KG1 (cell line): ENCODE results near the gene SOX30.

Source experiments
- DNase-seq: peaks from one replicate; lab custom pipeline; 2025; lab: John Stamatoyannopoulos, UW

Gene SOX30

DNA sequence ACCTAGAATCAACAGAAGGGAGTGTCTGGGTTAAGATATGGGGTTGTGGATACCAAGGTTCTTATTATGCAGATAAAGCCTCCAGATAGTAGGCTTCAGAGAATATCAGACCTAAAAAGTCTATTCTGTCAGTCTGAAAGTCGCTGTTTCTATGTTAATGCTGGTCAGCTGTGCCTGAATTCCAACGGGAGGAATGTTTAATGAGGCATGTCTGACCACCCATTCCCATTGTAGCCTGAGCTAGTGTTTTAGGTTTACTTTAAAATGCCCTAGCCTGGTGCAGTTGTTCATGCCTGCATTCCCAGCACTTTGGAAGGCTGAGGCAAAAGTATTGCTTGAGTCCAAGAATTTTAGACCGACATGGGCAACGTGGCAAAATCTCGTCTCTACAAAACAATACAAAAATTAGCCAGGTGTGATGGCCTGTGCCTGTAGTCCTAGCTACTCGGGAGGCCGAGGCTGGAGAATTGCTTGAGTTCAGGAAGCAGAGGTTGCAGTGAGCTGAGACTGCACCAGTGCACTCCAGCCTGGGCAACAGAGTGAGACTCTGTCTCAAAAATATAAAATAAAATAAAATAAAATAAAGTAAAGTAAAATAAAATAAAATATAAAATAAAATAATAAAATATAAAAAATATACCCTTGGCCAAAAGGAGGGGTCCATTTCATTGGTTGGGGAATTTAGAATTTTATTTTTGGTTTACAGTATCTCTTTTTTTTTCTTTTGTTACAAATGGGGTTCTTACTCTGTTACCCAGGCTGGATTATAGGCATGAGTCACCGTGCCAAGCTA is 7.8 kb upstream of the SOX30 start:
- no peak for DNase-seq

DNA sequence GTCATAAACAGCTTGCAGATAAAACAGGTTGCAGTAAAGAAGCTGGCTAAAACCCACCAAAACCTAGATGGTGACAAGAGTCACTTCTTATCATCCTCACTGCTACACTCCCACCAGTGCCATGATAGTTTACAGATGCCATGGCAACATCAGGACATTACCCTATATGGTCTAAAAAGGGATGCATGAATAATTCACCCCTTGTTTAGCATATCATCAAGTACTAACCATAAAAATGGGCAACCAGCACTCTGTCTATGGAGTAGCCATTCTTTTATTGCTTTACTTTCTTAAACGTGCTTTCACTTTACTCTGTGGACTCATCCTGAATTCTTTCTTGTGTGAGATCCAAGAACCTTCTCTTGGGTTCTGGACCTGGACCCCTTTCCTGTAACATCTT is 6.7 kb upstream of the SOX30 start:
- DNase-seq: no peak

DNA sequence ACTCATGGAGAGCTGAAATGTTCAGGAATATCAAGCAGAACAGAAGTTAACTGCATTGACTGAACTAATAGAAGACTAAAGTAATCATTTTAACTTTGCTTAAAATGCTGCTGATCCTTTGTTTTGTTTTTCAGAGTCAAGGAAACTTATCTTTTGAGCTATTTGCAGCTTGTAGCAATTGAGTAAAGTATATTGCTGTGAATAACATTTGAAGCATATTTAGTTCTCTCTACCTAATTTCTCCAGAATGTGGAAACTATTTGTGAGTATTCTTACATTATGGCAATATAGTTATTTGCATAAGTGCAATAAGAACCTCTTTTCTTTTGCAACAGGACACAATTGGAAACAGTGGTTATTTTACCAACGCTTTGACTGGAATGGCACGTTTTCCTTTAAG is 5.3 kb upstream of the SOX30 start:
- no peak for DNase-seq

DNA sequence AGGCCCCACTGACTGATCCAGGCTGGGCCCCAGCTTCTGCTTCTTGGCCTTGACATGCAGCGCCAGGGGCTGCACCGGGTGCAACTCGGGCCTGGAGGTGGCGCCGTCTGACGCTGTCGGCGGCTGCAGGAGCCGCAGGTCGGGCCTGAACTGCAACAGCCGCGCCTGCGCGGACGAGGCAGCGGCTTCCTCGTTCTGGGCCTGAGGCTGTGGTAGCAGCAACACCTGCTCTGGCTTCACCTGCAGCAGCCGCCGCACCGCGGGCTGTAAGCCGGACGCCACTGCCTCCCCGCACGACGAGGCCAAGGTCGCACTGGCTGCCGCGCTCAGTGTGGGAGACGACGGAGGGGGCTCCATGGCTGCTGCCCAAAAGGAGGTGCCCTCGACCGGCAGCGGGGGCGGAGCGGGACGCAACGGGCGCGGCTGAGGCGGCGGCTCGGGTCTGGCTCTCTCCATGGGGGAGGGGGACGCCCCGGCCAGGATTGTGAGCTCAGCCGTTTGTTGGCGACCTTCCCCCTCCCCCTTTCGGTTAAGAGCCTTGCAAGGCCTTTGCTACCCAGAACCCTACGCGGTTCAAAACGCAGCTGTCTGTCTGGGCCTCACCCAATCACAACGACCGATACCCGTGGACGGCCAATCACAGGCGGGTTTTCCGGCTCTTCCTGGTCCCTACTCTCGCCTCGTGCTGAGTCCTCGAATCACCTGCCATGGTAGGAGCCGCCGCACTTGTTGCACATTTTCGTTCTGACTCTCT is 438 bp downstream of the SOX30 start:
- DNase-seq: no peak

DNA sequence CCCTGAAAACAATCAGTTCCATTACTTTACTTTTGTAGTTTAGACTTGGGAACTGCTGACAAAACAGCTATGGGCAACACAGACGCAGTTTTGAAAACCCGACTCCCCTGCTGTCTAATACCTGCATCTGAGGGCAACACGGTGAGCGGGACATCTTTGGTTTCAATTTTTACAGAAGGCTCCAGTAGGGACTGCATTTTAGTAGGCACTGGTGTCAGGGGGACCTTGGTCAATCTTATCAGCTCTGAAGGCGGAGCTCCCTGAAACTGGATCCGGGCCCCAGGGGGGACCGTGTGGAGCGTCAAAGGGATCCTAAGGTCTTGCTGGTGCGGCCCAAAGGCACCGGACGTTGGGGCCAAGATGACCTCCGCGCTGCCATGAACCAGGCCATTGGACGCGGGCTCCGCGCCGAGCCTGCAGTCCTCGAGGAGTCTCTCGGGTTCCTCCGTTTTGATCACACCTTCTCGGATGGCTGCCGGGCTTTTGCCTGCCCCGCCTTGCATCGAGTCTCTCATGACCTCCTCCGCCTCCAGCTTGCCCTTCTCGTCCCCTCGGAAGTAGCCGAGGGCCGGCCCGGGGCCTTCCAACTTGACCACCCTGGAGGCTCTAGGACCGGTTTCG is 1.1 kb downstream of the SOX30 start:
- DNase-seq: no peak

DNA sequence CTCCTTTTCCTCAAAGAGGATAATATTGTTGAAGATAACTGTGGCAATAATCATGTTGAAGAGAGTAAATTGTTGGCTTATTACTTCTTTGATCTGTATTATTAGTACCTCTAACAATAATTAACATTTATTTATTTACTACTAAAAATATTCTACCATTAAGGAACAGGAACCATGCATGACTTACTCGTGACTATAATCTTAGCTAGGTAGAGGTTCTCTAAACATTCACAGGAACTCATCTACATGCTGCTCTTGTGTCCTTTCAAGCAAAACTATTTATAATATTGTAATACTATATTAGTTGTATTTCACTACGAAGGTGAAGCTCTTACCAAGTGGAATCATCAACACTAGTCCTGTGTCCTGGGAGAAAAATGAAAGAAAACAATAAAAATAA is 3.1 kb downstream of the SOX30 start:
- no peak for DNase-seq

DNA sequence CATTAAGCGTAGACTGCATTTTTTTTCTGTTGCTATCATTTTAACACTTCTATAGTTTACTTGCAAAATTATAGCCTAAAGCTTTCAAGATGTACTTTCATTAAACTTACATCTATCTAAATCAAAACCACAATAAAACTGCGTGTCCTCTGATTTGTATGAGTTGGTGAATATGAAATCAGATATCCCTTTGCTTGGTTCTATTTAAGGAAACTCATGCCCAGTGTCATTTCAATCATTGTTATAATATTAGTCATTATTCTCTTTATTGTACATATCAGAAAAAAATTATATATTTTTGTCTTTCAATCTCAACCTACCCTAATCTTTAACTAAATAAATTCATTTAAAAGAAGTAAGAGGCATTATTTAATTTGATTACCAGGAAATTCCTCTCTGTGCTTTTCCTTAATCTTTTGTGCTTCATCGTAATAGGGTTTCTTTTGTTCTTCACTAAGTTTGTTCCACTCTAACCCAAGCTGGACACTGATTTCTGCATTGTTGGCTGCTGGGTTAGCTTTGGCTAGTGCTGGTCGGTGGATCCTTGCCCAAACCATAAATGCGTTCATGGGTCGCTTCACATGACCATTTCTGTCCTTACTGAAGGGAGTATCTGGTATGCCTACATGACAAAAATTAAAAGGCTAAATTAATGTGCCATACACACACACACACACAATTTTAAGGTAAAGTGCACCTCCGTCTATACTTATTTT is 3.8 kb downstream of the SOX30 start:
- DNase-seq: no peak

DNA sequence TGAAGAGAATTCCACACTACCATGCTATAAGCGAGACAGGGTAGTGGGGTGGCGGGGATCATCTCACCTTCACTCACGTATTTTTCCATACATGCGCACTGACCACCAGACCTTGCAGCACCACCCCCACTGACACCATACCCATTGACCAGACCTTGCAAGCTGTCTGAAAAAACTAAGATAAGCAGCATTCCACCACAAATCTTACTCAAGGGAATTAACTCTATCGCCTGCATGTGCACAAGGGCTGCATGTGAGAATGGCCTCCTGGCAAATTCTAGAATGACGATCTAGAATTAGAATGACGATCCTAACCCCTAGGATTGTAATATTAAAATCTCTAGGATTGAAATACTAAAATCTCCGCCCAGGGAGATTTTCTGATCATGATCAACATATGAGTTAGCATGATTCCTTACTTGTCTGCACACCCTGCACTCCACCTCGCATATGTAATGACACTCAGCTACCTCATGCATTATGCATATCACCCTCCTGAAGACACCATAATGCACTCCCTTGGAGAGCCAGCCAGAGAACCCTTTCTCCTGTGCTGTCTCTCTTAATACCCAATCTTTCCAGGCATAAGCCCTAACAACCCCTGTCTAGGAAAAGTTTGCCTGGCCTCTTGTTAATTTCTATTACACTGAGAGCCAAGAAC is 11.7 kb downstream of the SOX30 start:
- DNase-seq: no peak

DNA sequence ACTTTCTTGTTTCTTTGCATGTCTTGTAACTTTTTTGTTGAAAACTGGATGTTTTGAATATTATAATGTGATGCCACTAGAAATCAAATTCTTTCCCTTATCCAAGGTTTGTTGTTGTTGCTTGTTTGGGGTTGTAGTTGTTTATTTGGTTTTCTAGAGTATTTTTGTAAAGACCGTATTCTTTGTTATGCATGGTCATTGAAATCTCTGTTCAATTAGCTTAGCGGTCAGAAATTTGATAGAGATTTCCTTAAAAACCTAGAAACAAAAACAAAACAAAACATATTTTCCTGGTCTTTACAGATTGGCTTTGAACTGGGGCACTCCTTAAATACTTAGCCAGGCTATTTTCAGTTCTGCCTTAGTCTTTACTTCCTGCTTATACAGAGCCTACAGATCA is 21.9 kb downstream of the SOX30 start:
- no peak for DNase-seq

DNA sequence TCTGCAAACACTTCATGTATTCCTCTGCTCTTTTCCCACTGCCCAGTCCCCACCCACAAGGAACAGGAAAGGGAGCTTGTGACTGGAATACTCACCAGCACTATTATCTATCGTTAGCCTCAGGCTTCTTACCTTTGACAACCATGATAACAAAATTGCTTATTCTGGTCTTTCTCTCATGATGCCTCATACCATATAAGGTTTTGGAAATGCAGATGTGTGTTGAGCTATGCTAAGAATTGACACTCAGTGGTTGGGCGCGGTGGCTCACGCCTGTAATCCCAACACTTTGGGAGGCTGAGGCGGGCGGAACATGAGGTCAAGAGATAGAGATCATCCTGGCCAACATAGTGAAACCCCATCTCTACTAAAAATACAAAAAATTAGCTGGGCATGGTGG is 25.4 kb downstream of the SOX30 start:
- DNase-seq: no peak

DNA sequence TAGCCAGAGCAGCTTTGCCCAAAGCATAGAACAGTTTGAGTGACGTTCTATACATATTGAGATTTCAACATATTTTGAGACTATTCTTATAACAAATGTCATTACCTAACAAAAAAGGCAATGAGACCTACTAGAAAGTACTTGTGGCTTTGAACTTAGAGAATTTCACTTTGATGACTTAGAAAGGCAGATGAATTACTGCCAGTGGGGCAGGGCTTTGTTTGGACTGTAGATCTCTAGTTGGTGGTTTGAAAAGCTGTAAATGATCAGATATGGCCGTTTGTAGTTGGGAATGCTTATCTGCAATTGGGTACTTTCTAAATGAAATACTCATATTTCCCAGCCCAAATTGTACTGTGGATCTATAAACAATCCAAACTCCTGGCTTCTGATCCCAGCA is 28.1 kb downstream of the SOX30 start:
- DNase-seq: no peak

DNA sequence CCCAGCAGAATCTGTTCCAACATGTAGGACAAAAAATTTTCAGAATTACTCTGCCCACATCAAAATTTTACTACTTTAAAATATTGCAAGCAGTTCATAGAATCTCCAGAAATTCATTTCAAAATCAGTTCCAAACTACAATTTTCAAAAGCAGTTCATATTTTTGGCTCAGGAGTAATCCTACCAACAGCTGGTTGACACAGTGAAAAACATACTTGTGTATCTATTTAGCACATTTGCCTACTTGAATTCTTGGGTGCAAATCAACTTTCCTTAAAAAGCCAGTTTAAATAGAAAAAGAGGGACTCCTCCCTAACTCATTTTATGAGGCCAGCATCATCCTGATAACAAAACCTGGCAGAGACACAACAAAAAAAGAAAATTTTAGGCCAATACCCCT is 31.5 kb downstream of the SOX30 start:
- DNase-seq: no peak

DNA sequence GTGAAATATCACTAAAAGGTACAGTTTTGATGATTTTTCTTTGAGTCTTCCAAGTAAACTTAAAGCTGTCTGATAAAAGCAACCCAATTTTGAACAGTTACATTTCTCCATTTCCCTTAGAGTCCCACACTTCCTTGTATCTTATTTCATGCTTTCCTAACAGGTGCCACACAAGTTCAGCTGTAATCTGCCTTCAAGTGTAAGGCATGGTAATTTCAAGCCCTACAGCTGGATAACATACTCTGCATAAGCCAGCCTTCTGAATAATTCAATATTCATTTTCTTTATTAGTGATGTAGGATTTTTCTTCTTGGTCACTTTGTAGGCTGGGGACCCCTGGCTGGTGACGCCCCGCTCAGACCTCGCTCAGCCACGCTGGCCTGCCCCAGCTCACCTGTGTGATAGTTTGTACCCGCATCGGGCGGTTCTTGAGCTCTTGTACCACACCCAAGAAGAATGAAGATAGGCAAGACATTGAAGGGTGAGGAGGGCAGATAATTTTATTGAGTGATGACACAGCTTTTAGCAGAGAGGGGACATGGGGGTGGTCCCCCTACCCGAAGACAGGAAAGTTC is 34.0 kb downstream of the SOX30 start:
- DNase-seq: no peak

DNA sequence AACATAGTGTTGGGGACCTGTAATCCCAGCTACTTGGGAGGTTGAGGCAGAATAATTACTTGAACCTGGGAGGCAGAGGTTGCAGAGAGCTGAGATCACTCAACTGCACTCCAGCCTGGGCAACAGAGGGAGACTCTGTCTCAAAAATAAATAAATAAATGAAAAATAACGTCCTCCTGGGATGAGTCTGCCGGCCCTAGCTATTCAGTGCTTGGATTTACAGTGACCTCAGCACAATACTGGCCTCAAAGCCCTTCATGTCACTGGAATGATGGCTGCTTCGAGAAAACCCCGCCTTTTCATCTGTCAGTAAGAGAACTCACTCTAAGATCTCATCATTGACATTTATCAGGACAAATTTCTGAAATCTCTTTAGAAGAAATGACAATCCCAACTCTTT is 35.5 kb downstream of the SOX30 start:
- no peak for DNase-seq

DNA sequence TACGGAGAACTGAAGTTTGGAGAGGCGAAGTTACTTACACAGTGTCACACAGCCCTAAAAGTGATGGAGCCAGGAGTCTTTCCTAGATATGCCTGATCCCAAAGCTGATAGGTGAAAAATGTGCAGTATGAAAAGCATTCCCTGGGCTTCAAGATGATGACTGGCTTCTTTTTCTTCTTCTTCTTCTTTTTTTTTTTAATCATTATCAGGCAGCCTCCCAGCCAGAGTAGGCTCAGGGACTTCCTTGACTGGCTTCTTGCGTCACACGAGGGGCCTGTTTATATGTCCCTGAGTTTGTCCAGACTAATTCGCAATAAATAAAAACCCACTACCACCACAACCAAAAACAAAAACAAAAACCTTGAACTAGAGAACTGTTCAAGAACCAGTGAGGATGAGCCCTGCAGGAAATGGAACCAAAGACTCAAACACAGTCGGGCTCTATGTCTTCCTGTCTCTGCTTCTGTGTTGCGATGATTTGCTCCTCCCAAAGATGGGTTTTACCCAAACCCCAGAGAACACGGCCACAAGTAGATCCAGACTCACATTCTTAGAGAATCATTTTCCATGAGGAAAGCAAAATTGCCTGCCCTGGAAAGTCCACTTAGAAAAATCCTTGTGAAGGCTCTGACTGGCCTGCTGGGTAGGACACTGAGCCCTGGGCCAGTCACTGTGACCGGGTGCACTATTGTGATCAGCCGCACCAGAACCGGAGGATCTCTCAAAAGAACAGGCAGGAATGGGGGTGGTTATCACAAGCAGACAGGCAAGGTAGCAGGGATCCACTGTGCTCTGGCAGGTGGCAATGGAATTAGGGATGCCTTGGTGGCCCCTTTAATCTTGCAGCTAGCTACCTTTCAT is 38.6 kb downstream of the SOX30 start:
- DNase-seq: no peak

DNA sequence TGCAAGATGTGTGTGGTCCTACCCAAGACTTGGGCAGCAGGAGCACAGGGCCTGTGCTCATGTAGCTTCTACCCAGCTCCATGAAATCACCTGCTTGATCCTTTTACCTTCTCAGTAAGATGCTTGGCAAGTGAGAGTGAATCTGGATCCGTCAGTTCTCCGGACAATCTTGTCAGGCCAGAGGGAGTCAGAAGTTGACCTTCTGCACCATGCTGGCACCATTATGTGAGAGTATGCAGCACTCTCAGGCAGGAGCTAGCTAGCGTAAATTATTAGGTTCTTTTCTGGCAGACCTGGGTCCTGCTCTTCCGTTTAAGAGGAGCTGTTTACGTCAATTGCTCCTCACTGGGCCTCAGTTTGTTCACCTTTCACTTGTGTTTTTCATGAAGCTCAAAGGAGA is 39.7 kb downstream of the SOX30 start:
- DNase-seq: no peak

DNA sequence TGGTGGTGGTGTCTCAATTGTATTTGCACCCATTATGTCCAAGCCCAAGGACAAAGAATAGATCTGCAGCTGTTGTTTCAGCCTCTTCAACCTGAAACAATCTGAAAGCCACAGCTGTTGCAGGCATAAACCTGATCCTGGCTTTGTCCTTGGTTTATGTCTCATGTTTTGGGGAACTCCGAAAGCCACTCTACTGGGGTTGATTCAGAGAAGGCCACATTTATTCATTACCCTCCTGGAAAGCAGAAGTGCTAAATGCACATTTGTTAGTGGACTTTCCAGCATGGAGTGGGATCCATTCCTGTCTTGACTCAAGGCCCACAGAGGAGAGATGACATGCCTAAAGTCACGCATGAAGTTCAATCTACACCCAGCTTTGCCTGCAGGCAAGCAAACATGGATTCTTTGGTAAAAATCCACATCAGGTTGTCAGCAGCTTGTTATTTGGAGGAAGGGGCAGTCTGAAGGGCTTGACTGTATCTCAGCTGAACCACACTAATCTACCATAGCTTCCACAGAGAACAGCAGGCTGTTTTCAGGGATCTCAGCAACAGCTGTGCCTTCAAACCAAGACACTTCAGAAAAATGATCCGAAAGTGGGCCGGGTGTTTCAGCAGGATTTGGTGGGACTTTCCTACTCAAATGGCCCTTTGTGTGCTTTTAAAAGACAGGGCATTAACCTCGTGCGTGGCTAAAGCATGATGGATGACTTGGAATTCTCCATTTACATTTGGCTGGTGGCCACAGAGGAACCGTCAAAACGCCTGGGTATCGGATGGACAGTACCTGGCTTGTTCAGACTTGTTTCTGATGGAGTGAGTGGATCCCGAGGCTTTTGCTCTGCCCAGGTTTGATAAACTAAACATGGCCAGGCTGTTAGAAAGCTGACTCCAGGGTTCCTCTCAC is 40.4 kb downstream of the SOX30 start:
- no peak for DNase-seq

DNA sequence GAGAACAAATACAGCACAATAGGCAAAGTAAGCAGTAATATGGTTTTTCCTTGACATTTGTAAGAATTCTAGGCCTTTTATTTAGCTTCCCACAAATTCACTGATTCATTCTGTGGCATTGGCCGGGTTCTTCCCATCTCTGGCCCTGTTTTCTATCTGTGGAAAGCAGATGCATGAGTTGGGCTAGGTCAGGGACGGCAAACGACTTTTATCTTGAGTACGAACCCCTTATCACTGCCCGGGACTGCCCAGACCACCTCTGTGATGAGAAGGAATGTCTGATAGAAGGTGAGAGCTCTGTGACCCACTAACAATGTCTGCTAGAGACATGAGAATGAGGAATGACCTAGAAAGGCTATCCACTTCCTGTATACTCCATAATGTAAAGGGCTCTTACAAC is 41.2 kb downstream of the SOX30 start:
- DNase-seq: no peak

DNA sequence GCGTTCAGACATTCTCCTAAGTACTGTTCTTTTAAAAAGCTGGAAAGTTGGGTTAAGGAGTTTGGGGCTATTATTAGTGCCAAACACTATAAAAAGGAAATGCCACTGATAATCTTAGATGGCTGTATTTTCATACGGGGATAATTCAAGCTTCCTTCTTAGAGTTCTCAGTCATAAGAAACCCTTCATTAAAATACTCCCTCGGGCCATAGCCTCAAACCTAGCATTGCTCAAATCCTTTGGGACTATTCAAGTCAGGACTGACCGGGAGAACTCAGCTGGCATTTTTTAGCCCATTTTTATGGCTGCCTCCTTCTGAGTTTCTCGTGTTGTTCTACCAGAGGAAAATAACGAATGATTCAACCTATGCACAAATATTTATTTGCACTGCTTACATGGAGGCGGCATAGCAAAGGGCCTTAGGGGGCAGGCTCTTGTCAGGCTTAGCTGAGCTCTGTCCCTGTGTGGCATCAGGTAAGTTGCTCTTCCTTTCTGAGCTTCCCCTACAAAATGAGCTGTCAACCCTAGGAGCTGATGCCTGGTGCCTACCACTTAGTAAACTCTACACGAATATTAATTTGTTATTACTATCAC is 43.2 kb downstream of the SOX30 start:
- no peak for DNase-seq
